Skeletal muscle tissue (tissue), 4 donors: ENCODE results near the gene KCND2. TPM values are rescaled to one million over a fixed set of nuclear protein-coding genes. Genes with fewer than 3 reads are reported as not detected.
"Not testable (repeated sequence)": the region's sequence is repeated elsewhere in the genome, so short reads cannot be mapped to it uniquely, and the experiment has no call there.

Experiments
- H3K27ac ChIP-seq: one replicate; pipeline ENCODE4 v1.7.0; 2013; ENCODE audit warnings: mild to moderate bottlenecking, low read depth, low read length, inconsistent platforms
- H3K27me3 ChIP-seq, 3 donors: one replicate each; pipeline ENCODE4 v1.7.0; 2013; ENCODE audit warnings: low read length in 3 of 3; ENCODE audit not compliant: control insufficient read depth in 3 of 3, insufficient read depth in 3 of 3
- H3K36me3 ChIP-seq, 3 donors: one replicate each; pipeline ENCODE4 v1.7.0; 2013; ENCODE audit warnings: low read length in 3 of 3; ENCODE audit not compliant: control insufficient read depth in 3 of 3, insufficient read depth in 3 of 3
- H3K4me1 ChIP-seq, 3 donors: one replicate each; pipeline ENCODE4 v1.7.0; 2013; ENCODE audit warnings: low read length in 3 of 3, mild to moderate bottlenecking in 3 of 3; ENCODE audit not compliant: control insufficient read depth in 3 of 3, insufficient read depth in 3 of 3
- H3K4me3 ChIP-seq, 3 donors: one replicate each; pipeline ENCODE4 v1.7.0; 2013; ENCODE audit warnings: low read length in 3 of 3
- H3K9ac ChIP-seq, 3 donors: one replicate each; pipeline ENCODE4 v1.7.0; 2013; ENCODE audit warnings: low read length in 3 of 3, mild to moderate bottlenecking in 3 of 3, moderate library complexity in 2 of 3, low read depth in 1 of 3
- H3K9me3 ChIP-seq, 3 donors: one replicate each; pipeline ENCODE4 v1.7.0; 2013; ENCODE audit warnings: low read length in 3 of 3; ENCODE audit not compliant: control insufficient read depth in 3 of 3
- total RNA-seq: library from RNA; depleted of rRNA; stranded (reverse); fragments of >200 nt; gene quantifications from one replicate; pipeline ENCODE4 v1.2.3, GENCODE V29; 2014
- donor health status: Osteomylitis.

KCND2 gene
- total RNA-seq, 1 donor from 2014 or later = 2.6 TPM

DNA sequence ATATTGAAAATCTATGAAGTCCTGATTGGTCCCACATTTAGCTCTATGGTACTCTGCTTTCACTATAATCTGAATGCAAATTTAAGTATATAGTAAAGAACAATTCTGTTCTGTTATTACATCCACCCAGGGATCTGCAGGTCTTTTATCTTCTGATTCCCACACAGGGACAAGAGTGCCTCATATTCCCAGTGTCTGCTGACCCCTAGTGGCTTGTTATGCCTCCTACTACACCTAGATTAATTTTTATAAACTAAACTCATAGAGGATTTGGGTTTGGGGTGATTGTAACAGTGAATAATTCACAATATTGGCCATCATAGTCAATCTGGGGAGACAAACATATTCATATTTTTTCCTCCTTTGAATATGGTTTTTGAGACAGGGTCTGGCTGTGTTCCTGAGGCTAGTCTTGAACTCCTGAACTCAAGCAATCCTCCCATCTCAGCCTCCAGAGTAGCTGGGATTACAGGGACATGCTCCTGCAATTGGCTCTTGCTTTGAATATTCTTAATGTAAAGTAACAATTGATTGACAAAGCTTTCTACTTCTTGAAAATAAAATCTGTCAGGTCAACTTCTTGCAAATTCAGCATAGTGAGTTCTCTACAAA is 282.1 kb downstream of the KCND2 start:
- H3K4me3 ChIP-seq = no peak overlapping the region
- H3K27ac ChIP-seq = no peak overlapping the region
- no peaks in the 10 kb centered on the region for H3K4me1 ChIP-seq
- H3K9me3 ChIP-seq = no peaks in the 10 kb centered on the region
- H3K36me3 ChIP-seq = no peaks in the 10 kb centered on the region
- no peaks in the 10 kb centered on the region for H3K27me3 ChIP-seq
- no peak overlapping the region for H3K9ac ChIP-seq

DNA sequence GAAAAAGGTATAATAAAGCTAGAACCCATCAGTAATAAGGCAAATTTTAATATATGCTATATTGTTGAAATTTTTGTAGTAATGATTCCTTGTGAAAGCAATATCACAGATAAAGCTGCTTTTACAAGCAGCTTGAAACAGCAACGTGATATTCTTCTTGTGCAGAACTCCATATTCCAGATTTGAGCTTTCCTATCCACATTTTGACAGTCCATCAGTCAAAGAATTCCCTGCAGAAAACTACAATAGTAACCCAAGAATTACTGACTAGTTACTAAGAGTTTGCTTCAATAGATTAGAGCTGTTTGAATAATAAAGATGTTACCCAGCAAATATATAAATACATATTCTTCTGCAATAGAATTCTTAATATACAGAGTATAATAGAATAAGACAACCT is 291.2 kb downstream of the KCND2 start:
- H3K27me3 ChIP-seq = no peaks in the 10 kb centered on the region
- no peak overlapping the region for H3K27ac ChIP-seq
- no peaks in the 10 kb centered on the region for H3K4me1 ChIP-seq
- H3K9ac ChIP-seq = no peak overlapping the region
- no peak overlapping the region for H3K4me3 ChIP-seq
- H3K9me3 ChIP-seq = no peaks in the 10 kb centered on the region
- H3K36me3 ChIP-seq = no peaks in the 10 kb centered on the region

DNA sequence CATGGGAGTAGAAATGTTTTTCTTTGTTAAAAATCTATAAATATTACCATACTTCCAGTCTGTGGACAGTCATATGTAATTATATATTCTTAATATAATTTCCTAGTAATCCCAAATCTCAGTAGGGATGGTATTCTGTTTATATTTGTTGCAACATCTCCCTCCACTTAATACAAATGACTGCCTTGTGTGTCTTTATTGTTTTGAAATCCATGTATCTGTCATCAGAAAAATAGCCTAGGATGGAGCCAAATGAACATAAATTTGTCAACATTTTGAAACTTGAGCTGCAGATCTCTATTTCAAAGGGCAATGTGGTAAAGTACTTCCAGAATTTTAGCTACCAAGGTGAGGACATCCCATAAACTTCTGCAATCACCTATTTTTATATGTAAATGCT is 294.2 kb downstream of the KCND2 start:
- no peak overlapping the region for H3K27ac ChIP-seq
- no peaks in the 10 kb centered on the region for H3K9me3 ChIP-seq

DNA sequence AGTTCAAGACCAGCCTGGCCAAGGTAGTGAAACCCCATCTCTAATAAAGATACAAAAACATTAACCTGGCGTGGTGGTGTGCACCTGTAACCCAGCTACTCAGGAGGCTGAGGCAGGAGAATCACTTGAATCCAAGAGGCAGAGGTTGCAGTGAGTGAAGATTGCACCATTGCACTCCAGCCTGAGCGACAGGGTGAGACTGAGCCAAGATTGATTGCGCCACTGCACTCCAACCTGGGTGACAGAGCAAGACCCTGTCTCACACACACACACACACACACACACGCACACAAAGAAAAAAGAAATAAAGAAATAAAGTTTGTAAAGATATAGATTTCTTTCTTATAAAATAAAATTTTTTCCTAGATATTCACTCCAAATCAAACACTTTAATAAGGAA is 305.7 kb downstream of the KCND2 start:
- H3K36me3 ChIP-seq, H3K27ac ChIP-seq, H3K9me3 ChIP-seq, H3K4me1 ChIP-seq, H3K27me3 ChIP-seq, H3K9ac ChIP-seq, H3K4me3 ChIP-seq: not testable (repeated sequence)

More for the DNA sequence above, 294.2 kb downstream of the KCND2 start:
- Histone ChIP-seq H3K27me3 (no peaks in the 10 kb centered on the region), H3K4me1 (no peaks in the 10 kb centered on the region), H3K9ac (no peak overlapping the region), H3K4me3 (no peak overlapping the region), H3K36me3 (no peaks in the 10 kb centered on the region)

DNA sequence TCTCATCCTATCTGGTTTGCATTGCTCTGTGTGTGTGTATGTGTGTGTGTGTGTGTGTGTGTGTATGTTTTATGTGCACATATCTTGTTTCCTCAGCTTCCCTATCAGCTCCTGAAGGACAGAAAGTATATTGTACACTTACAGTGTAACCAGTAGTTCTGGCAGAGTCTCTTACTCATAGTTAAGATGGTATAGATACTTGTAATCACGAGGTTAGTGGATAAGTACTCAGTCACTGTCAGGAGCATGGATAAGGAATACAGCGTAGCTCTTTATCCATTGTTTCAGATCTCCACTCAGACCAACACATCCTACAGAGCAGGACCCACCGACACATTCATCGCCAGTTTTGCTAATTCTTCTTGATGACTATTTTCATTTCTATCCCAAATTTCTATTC is 309.9 kb downstream of the KCND2 start:
- H3K4me3 ChIP-seq = no peak overlapping the region
- no peaks in the 10 kb centered on the region for H3K4me1 ChIP-seq
- no peaks in the 10 kb centered on the region for H3K9me3 ChIP-seq
- H3K27me3 ChIP-seq = no peaks in the 10 kb centered on the region
- no peak overlapping the region for H3K9ac ChIP-seq
- H3K36me3 ChIP-seq = no peaks in the 10 kb centered on the region
- no peak overlapping the region for H3K27ac ChIP-seq

DNA sequence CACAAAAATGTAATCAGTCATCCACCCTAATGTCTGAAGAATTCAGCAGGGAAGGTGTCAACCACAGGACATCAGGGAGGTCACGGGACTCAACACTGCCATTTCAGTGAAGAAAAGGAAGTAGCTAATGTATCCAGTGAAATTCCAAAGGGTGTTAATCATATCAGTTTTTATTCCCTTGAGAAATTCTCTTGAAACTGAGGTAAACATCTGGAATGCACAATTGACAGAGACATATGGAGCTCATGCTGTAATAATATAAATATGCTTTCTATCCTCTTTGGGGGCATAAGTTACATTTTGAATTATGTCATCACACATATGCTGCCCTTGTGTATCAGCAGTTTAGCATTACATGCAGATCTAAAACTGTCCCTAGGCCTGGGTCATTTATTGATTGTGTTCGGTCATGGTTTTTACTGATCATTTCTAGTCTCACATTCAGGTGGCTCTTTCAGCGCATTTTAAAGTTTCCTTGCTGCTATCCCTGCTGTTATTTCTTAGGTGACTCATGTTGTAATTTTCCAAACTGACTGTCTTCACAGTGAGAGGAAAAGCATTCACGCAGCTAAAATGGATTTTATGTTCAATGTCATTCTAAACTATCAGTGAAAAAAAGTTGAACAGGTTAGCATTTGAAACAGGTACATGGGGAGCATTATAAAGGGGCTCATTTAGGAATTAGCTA is 311.1 kb downstream of the KCND2 start:
- no peaks in the 10 kb centered on the region for H3K36me3 ChIP-seq
- H3K27ac ChIP-seq = no peak overlapping the region
- no peak overlapping the region for H3K9ac ChIP-seq
- no peaks in the 10 kb centered on the region for H3K27me3 ChIP-seq
- H3K9me3 ChIP-seq = no peaks in the 10 kb centered on the region
- H3K4me3 ChIP-seq = no peak overlapping the region
- no peaks in the 10 kb centered on the region for H3K4me1 ChIP-seq

DNA sequence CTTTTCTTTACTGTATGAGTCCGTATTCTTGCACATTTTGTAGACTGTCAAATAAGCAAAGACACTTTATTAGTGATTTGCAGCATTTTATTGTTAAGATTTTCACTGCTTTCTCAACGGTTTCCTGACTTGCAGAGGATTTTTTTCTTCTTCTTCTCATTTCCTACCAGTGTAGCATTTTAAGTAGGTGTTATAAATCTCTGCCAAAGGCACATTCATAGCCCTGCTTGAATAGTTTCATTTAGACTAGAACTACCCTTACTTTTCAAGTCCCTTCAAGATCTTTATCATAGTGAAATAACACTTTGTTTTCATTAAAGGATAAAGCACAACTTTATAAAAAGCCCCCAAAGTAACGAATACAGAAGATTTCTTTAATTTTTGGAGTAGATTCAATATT is 313.6 kb downstream of the KCND2 start:
- Histone ChIP-seq H3K36me3 (no peaks in the 10 kb centered on the region), H3K9me3 (no peaks in the 10 kb centered on the region), H3K4me1 (no peaks in the 10 kb centered on the region), H3K27me3 (no peaks in the 10 kb centered on the region), H3K4me3 (no peak overlapping the region), H3K27ac (no peak overlapping the region), H3K9ac (no peak overlapping the region)

DNA sequence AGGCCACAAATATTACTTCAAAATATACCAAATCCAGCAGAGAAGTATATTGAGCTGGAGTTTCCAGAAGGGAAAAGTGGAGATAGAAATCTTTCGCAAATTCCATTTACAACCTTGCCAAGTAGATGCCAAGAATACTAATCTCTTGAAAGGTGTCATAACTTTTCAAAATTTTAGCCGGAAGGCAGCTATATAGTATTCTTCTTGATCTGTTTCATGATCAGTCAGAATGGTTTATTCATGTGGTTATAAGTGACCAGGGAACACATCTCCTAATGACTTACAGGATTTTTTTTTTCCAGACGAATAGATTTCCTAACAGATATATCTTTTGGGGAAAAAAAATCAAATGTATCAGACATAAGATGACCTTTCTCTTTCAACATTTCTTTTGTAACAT is 314.3 kb downstream of the KCND2 start:
- H3K36me3 ChIP-seq = no peaks in the 10 kb centered on the region
- H3K27me3 ChIP-seq = no peaks in the 10 kb centered on the region
- no peak overlapping the region for H3K27ac ChIP-seq
- H3K4me1 ChIP-seq = no peaks in the 10 kb centered on the region
- H3K9ac ChIP-seq = no peak overlapping the region
- H3K9me3 ChIP-seq = no peaks in the 10 kb centered on the region
- no peak overlapping the region for H3K4me3 ChIP-seq

DNA sequence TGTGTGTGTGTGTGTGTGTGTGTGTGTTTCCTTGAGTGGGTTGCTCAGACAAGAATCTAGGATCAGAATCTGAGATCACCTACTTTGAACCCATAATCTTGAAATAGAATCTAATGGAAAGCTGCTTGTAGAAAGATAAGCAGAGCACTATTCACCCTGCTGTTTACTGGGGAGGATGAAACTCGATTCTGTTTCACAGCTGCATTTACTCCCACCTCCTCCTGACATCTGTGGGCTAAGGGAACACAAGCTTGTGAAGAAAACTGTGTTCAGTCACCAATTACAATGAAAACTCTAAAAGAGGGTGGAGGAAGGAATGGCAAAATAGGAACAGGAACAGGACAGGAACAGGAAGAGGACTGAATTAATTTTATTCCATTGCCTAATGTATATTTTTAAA is 315.4 kb downstream of the KCND2 start:
- Histone ChIP-seq H3K27me3 (no peaks in the 10 kb centered on the region), H3K9me3 (no peaks in the 10 kb centered on the region), H3K4me1 (no peaks in the 10 kb centered on the region)

DNA sequence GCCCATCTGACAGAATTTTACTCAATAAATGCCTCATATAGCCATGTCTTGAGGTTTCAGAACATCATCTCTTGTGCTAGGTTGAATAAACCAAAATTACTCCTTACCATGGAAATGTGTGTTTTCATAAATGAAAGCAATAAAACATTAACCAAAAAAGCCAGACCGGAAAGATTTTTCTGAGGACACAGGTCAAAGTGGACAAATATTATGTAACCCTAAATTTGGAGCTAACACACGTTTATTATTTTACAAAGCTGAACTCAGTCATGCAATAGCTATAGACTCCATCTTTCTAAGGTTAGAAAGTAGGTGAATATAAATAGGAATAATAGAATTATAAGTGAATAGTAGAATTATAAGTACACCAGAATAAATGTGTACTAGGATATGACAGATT is 315.9 kb downstream of the KCND2 start:
- Histone ChIP-seq H3K36me3 (no peaks in the 10 kb centered on the region), H3K9me3 (no peaks in the 10 kb centered on the region), H3K27ac (no peak overlapping the region), H3K27me3 (no peaks in the 10 kb centered on the region), H3K4me1 (no peaks in the 10 kb centered on the region), H3K4me3 (no peak overlapping the region), H3K9ac (no peak overlapping the region)

More for the DNA sequence above, 315.4 kb downstream of the KCND2 start:
- Histone ChIP-seq H3K27ac (no peak overlapping the region), H3K4me3 (no peak overlapping the region), H3K9ac (no peak overlapping the region), H3K36me3 (no peaks in the 10 kb centered on the region)
